ENCODE data around the gene TMOD1. TPM values are rescaled to one million over a fixed set of nuclear protein-coding genes. Genes with fewer than 3 reads are reported as not detected.

The TMOD1 gene
- total RNA-seq, 2 experiments from 2014 or later: not detected

DNA sequence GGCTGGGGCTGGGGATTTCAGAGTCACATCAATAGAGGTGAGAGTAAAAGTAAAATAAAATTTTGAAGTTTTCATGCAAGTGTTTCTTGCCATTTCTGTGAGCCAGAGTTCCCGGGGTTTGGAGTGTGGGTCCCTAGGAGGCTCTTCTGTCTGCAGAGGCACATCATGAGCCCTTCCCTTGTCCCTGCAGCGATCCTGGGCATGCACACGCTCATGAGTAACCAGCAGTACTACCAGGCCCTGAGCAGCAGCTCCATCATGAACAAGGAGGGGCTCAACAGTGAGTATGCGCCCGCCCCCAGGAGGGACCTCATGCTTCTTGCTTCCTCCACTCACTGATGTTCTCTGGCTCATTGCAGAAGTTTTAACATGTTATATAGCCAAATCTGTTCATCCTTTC lies 61.1 kb downstream of the TMOD1 start:
- Histone ChIP-seq H2AFZ (ENCODE audit: low read length) (no peak overlapping the region), H4K20me1 (ENCODE audit: insufficient read depth, low read length) (no peaks in the 10 kb centered on the region), H3K36me3 (ENCODE audit: insufficient read depth, low read length) (no peaks in the 10 kb centered on the region), H3K27ac (ENCODE audit: low read depth, low read length, poor library complexity, severe bottlenecking) (no peak overlapping the region), H3K4me3 (ENCODE audit: low read depth, low read length, poor library complexity, severe bottlenecking) (no peak overlapping the region), H3K4me2 (ENCODE audit: low read length) (no peak overlapping the region), H3K9me2 (ENCODE audit: insufficient read depth, low read length) (no peaks in the 10 kb centered on the region), H3K9me3 (ENCODE audit: low read length) (no peaks in the 10 kb centered on the region), H3K4me1 (ENCODE audit: insufficient read depth, low read length, poor library complexity, severe bottlenecking) (no peaks in the 10 kb centered on the region), H3K79me2 (ENCODE audit: insufficient read depth, low read depth, low read length) (no peaks in the 10 kb centered on the region)
- no TSS peak for BruUV-seq (replicated peaks)
- CTCF ChIA-PET (ENCODE audit: unreplicated experiment): no interaction called here
- intact Hi-C loops (cut with micrococcal nuclease; ENCODE audit: unreplicated experiment): no loop called here
- TF ChIP-seq EZH2phosphoT487 (IDR thresholded peaks at IDR 0.05; ENCODE audit: borderline replicate concordance, low read depth, low read length): no peak
- TF ChIP-seq, protein P1, sequence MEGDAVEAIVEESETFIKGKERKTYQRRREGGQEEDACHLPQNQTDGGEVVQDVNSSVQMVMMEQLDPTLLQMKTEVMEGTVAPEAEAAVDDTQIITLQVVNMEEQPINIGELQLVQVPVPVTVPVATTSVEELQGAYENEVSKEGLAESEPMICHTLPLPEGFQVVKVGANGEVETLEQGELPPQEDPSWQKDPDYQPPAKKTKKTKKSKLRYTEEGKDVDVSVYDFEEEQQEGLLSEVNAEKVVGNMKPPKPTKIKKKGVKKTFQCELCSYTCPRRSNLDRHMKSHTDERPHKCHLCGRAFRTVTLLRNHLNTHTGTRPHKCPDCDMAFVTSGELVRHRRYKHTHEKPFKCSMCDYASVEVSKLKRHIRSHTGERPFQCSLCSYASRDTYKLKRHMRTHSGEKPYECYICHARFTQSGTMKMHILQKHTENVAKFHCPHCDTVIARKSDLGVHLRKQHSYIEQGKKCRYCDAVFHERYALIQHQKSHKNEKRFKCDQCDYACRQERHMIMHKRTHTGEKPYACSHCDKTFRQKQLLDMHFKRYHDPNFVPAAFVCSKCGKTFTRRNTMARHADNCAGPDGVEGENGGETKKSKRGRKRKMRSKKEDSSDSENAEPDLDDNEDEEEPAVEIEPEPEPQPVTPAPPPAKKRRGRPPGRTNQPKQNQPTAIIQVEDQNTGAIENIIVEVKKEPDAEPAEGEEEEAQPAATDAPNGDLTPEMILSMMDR (conservative IDR thresholded peaks at IDR 0.05; ENCODE audit: low read length): no peak
- DNase-seq (ENCODE audit: low spot score): no peak
- POLR2A ChIA-PET: no interaction called here

DNA sequence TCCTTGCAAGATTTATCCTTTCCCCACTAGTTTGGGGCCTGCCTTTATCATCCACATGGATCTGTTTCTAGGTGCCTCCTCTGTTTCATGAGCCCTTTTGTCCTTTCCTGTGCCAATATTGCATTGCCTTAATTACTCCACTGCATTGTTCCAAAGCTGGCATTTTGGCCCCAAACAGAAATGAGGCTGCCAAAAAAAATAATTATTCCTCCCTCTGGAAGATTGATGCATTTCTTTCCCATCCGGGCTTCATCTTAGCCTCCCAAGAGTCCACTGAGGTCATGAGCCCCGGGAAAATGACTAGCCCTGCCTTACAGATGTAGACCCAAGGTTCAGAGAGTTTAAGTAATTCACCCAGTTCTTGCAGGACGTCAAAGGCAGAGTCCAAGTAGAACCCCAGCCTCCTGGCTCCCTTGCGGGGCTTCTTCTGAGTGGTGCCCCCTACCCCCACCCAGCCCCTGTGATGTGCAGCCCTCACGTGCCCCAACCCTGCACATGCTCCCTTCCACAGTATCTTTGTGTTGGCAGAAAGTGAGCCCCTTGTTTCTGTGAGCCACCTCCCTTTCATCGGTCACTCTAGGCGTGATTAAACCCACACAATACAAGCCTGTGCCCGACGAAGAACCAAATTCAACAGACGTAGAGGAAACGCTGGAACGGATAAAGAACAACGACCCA lies 62.1 kb downstream of the TMOD1 start:
- POLR2A ChIA-PET: no interaction called here
- CTCF ChIA-PET (ENCODE audit: unreplicated experiment): no interaction called here
- no peaks in the 10 kb centered on the region for H3K36me3 ChIP-seq (ENCODE audit: insufficient read depth, low read length)
- no peaks in the 10 kb centered on the region for H3K4me1 ChIP-seq (ENCODE audit: insufficient read depth, low read length, poor library complexity, severe bottlenecking)
- no TSS peak for BruUV-seq (replicated peaks)
- H4K20me1 ChIP-seq (ENCODE audit: insufficient read depth, low read length): no peaks in the 10 kb centered on the region
- H3K4me3 ChIP-seq (ENCODE audit: low read depth, low read length, poor library complexity, severe bottlenecking): no peak overlapping the region
- no peak overlapping the region for H3K4me2 ChIP-seq (ENCODE audit: low read length)
- H2AFZ ChIP-seq (ENCODE audit: low read length): no peak overlapping the region
- no peaks in the 10 kb centered on the region for H3K9me3 ChIP-seq (ENCODE audit: low read length)
- no peaks in the 10 kb centered on the region for H3K79me2 ChIP-seq (ENCODE audit: insufficient read depth, low read depth, low read length)
- intact Hi-C loops (cut with micrococcal nuclease; ENCODE audit: unreplicated experiment): no loop called here
- no peak overlapping the region for H3K27ac ChIP-seq (ENCODE audit: low read depth, low read length, poor library complexity, severe bottlenecking)
- no peaks in the 10 kb centered on the region for H3K9me2 ChIP-seq (ENCODE audit: insufficient read depth, low read length)
- no peak for TF ChIP-seq EZH2phosphoT487 (IDR thresholded peaks at IDR 0.05; ENCODE audit: borderline replicate concordance, low read depth, low read length)
- TF ChIP-seq, protein P1 (conservative IDR thresholded peaks at IDR 0.05; ENCODE audit: low read length): no peak
- DNase-seq (ENCODE audit: low spot score): no peak

GRCh38 chr9:97564291-97565175 lies 63.1 kb downstream of the TMOD1 start:
- H3K27ac ChIP-seq (ENCODE audit: low read depth, low read length, poor library complexity, severe bottlenecking): no peak overlapping the region
- BruUV-seq (replicated peaks): no TSS peak

More at GRCh38 chr9:97564291-97565175, 63.1 kb downstream of the TMOD1 start:
- ChIA-PET POLR2A (no interaction called here), CTCF (ENCODE audit: unreplicated experiment) (no interaction called here)
- H2AFZ ChIP-seq (ENCODE audit: low read length): no peak overlapping the region
- H3K9me2 ChIP-seq (ENCODE audit: insufficient read depth, low read length): no peaks in the 10 kb centered on the region
- H3K36me3 ChIP-seq (ENCODE audit: insufficient read depth, low read length): no peaks in the 10 kb centered on the region
- TF ChIP-seq, protein P1 (conservative IDR thresholded peaks at IDR 0.05; ENCODE audit: low read length): no peak
- no peak for TF ChIP-seq EZH2phosphoT487 (IDR thresholded peaks at IDR 0.05; ENCODE audit: borderline replicate concordance, low read depth, low read length)
- no peak overlapping the region for H3K4me3 ChIP-seq (ENCODE audit: low read depth, low read length, poor library complexity, severe bottlenecking)
- no peaks in the 10 kb centered on the region for H3K9me3 ChIP-seq (ENCODE audit: low read length)
- no peaks in the 10 kb centered on the region for H4K20me1 ChIP-seq (ENCODE audit: insufficient read depth, low read length)
- H3K4me2 ChIP-seq (ENCODE audit: low read length): no peak overlapping the region
- DNase-seq (ENCODE audit: low spot score): no peak
- H3K4me1 ChIP-seq (ENCODE audit: insufficient read depth, low read length, poor library complexity, severe bottlenecking): no peaks in the 10 kb centered on the region
- no peaks in the 10 kb centered on the region for H3K79me2 ChIP-seq (ENCODE audit: insufficient read depth, low read depth, low read length)
- intact Hi-C loops (cut with micrococcal nuclease; ENCODE audit: unreplicated experiment): no loop called here

Data from OCI-LY7 (cell line).